GM18870 (cell line): Measurements from ENCODE around the gene ELOVL1.

Source experiments
- ATAC-seq: cut with Tn5 transposase; IDR thresholded peaks from one replicate; pipeline ENCODE4 v1.9.1; 2021; ENCODE audit warnings: moderate library complexity; ENCODE audit not compliant: unreplicated experiment

Gene ELOVL1

DNA sequence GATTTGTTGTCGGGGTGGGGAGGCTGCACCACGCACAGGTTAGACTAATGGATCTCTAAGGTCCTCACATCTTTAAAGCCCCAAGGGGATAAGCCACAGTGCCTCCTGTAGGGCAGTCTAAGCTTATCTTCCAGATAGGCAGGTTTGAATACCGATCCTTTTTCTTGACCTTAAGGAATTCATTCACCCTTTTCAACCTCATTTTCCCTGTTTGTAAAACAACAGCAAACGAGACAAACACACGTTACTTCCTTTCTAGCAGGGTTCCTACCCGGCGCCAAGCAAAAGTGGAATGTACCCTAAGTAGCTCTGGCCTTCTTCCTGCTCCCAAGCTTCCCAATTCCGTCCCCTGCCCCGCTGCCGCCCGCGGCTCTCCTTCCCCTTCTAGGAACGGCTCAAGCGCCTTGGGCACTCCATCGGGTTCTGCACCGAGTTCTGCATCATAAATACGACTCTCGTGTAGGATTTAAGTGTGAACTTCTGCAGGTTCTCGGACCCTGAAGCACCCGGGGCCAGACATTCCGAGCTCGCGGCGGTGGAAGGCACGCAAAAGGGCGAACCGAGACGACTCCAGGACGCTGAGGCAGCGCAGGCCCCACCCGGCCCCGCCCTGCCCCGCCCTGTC, 9.6 kb downstream of the ELOVL1 start:
- peak; percentile 6 for ATAC-seq

DNA sequence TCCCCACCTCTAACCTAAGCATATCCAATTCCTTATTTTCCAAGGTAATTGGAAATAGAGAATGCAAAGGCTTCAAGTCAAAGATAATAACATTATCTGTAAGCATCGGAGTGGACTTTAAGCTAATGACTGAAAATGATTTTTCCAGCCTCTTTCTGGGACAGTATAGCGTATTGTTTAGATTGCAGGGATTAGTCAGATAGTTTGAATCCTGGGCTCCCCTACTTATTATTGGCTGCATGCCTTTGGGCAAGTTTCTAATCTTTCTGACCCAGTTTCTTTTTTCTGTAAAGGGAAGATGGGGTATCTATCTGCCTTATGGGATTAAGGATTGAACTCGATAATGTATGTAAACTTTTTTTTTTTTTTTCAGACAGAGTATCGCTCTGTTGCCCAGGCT, 10.6 kb downstream of the ELOVL1 start:
- ATAC-seq = no peak

DNA sequence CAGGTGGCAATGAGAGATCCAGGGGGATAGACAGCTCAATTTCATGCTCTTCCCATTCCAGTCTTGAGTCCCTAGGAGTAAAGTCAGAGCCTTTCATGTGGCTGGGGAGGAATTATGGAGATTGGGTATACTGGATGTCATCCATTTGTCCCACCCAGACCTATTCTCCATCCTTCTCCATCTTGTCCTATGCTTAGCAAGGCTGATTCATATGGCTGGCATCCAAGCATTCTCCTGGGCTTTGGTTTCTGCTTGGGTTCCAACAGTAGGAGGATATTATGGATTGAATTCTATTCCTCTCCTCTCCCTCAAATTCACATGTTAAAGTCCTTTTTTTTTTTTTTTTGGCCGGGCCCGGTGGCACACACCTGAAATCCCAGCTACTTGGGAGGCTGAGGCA, 12.9 kb downstream of the ELOVL1 start:
- no peak for ATAC-seq

DNA sequence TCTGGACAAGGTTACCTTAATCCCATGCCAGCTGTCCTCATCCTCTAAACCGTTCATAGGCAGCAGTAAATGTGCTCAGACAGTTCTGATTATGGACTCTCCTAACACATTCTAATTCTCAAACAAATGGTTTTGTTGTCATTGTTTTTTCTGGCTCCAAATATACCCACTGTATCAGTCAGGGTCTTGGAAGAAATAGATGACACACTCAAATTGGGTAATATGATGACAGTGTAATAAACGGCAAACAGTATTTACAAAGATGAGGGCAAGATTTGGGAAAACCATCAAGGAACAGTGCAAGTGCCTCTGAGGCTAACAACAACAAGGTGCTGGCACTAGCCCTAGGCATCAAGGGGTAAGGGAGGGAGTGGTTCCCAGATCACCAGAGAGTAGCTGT, 13.3 kb downstream of the ELOVL1 start:
- no peak for ATAC-seq

DNA sequence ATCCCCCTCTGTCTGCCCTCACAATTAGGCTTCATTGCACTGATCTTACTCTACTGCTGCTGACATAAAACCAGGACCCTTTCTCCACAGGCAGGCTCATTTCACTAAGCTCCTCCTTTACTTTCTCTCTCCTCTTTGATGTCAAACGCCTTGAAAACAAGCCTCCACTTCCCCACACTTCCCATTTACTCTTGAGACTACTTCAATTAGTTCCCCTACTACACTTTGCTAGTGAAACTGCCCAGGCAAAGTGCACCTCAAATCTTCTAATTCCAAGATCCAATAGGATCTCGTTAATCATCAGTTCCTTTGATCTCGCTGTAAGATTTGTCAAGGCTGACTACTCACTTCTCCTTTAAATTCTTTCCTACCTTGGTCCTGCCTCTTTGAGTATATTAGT, 14.9 kb downstream of the ELOVL1 start:
- ATAC-seq = no peak

- ATAC-seq = no peak
Observed at GRCh38 chr1:43352351-43352705, 15.5 kb downstream of the ELOVL1 start.

- no peak for ATAC-seq
Observed at GRCh38 chr1:43351421-43352350, 16.1 kb downstream of the ELOVL1 start.

DNA sequence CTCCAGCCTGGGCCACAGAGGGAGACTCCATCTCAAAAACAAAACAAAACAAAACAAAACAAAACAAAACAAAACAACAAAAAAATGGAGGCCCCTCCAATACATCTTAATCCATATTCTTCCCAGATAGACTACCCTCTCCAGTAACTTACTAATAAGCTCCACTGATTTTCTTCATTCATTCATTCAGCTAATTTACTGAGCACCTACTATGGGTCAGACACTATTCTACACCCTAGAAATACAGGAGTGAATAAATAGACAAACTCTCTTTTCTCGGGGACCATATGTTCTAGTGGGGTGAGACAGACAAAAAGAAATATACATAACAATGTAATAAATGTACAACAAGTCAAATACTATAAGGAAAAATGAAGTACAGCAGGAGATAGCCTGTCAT, 16.8 kb downstream of the ELOVL1 start:
- ATAC-seq = no peak

DNA sequence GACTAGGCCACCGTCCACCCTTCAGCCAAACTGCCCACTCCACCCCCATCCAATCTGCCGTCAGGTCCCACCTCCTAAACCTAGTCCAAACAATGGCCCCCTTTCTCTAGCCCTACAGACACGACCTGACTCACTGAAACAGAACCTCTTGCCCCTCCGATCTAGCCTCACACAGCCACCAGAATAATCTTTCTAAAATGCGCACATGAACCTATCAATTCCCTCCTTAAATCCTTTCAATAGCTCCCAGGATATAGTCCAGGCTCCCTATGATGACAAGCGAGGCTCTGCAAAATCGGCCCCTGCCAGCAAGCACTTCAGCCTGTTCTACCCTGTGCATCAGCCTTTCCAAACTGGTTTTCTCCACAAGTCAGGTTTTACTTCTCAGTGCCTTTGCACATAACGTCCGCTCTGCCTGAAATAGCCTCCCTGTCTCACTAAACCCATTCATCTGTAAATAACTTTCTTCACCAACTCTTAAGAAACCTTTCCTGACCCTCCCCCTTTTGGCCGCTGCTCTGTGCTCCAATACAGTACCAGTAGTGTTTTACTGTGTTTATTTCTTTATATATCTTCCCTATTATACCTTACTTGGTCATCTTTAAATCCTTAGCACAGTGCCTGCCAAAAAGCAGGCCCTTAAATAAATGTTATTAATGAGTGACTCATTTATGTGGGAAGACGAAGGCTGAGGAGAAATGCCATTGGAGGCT, 18.1 kb downstream of the ELOVL1 start:
- ATAC-seq = no peak

DNA sequence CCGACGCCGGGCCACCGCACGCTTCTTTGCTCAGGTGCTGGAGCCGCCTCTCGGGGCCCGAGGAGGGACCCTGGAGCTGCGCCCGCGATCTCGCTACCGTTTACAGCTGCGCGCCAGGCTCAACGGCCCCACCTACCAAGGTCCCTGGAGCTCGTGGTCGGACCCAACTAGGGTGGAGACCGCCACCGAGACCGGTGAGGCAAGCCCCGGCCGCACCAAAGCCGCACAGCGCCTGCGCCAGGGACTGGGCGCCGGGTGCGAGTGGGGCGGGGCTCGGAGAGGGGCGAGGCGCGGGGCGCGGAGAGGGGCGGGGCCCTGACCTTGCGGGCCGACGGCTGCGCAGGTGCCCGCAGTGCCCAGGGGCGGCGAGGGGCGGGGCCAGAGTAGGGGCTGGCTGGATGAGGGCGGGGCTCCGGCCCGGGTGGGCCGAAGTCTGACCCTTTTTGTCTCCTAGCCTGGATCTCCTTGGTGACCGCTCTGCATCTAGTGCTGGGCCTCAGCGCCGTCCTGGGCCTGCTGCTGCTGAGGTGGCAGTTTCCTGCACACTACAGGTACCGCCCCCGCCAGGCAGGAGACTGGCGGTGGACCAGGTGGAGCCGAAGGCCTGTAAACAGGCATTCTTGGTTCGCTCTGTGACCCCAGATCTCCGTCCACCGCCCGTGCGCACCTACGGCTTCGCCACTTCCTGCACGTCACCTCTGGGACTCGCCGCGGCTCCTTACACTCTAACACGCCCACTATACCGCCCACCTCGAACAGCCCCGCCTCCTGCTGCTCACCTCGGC, 18.8 kb downstream of the ELOVL1 start:
- no peak for ATAC-seq

GRCh38 chr1:43348343-43348808, 19.4 kb downstream of the ELOVL1 start:
- no peak for ATAC-seq

DNA sequence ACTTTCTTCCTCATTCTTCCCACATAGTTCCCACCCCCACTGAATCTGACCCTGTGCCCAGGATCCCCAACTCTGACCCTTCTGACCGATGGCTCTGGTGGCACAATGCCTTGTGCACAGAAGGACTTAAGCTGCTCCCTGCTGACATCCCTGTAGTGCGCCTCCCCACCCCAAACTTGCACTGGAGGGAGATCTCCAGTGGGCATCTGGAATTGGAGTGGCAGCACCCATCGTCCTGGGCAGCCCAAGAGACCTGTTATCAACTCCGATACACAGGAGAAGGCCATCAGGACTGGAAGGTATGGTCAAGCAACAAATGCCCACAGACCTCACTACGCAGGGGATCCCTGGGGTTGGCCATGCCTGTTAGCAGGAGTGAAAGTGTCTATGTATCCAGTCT, 21.2 kb downstream of the ELOVL1 start:
- no peak for ATAC-seq

DNA sequence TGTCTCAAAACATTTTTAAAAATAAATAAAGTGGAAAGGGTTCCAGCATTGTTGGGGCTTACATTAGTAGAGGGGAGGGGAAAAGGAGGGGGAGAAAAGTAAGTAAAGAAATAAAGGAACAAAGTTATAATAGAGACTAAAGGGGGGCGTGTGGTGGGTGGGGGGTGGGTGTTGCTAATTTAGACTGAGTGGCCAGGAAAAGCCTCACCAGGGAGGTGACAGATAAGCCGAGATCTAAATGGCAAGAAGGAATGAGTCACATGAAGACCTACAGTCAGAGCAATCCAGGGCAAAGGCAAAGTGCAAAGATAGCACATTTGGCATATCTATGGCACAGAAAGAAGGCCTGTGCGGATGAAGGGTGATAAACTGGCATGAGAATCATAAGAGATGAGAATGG, 22.7 kb downstream of the ELOVL1 start:
- no peak for ATAC-seq

DNA sequence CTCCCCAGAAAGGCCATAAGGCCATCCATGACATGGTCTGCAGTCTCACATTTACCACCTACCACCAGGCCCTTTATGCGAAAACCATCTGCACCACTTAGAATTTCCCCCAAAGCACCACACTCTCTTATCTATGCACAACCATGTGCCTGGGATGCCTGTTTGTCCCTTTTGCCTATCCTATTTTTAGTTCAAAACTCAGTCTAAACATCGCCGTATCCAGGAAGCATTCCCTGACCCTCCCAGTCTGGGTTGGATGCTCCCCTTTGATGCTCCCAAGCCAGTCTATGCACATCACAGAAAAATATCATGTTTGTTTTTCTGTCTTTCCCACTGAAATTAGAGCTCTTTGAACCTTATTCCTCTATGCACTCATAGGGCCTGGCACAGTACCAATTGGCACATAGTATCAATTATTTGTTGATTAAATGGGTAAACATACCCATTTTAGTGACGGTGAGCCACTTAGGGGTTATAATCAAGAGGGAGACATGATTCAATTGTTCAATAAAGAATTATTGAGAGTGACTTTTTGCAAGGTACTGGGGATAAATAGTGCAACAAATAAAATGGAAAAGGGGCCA, 23.5 kb downstream of the ELOVL1 start:
- ATAC-seq = no peak

DNA sequence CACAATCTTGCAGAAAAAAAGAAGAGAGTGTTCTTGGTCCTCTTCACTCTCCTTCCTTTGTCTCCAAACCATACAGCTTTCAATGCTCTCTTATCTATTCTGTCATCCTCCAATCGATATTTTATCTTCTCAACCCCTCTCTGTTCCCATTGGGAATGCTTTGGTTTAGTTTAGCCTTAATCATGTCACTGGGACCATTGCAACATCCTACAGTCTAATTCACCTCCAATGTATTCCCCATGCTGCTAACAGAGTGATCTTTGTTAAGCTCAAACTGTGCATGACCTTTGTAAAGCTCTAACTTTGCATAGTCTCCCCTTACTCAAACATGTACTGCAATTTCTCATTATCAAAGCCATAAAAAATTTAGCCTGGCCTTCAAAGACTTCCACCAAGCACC, 27.3 kb downstream of the ELOVL1 start:
- no peak for ATAC-seq

DNA sequence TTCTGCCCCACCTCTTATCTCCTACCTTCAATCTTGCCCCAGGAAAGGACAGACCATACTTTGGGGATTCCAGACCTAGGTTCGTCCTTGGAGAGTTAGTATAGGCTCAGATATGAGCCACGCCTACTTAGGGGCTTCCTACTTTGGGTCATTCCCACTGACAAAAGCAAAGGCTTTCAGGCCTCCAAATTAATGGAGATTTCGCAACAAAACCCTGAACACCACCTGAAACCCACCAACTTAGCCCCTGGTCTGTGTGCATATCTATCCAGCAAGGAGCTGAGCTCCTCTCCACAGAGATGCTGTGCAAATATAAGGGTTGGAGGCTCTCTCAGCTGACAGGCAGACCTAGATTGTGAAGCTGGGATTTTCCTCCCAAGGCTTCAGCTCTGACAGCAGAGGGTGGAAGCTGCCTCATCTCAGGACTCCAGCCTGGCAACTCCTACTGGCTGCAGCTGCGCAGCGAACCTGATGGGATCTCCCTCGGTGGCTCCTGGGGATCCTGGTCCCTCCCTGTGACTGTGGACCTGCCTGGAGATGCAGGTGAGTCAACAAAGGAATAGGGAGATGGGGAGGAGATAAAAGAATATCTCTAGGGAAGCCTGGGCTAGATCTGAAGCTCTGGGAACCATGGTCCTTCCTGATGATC, 28.1 kb downstream of the ELOVL1 start:
- ATAC-seq = no peak

GRCh38 chr1:43338001-43338400, 29.8 kb downstream of the ELOVL1 start:
- no peak for ATAC-seq

GRCh38 chr1:43337588-43337987, 30.2 kb downstream of the ELOVL1 start, which contains the start of gene MPL:
Gene MPL, plus strand, starts transcription at chr1:43337818. Its CDS starts 31 bp downstream, at chr1:43337849.
- ATAC-seq = no peak

GRCh38 chr1:43334453-43335205, 33.2 kb downstream of the ELOVL1 start:
- no peak for ATAC-seq
